Brain microvascular endothelial cell (primary cell): ENCODE results near the gene NR1D1.

Experiments used
- DNase-seq: peaks from one replicate; pipeline ENCODE4 v3.0.0-alpha.2; 2020
- H3K27ac ChIP-seq: fragments of 250-450 bp; sonication (Bioruptor Pico); 2 replicates; pipeline ENCODE4 v1.5.1; 2020; ENCODE audit warnings: mild to moderate bottlenecking, moderate library complexity
- H3K27me3 ChIP-seq: fragments of 250-450 bp; sonication (Bioruptor Pico); replicated peaks from 2 replicates; pipeline ENCODE4 v1.5.1; 2020; ENCODE audit warnings: mild to moderate bottlenecking
- H3K36me3 ChIP-seq: fragments of 250-450 bp; sonication (Bioruptor Pico); replicated peaks from 2 replicates; pipeline ENCODE4 v1.5.1; 2020; ENCODE audit warnings: mild to moderate bottlenecking
- H3K4me3 ChIP-seq: 2 replicates; pipeline ENCODE4 v1.5.1; 2011; ENCODE audit warnings: low read depth, mild to moderate bottlenecking, control low read depth, low read length, moderate library complexity
- CTCF ChIP-seq: IDR thresholded peaks from 2 replicates; pipeline ENCODE4 v1.5.1; 2011; ENCODE audit warnings: low read depth, mild to moderate bottlenecking, moderate library complexity, low read length, control low read depth, inconsistent platforms; ENCODE audit errors: missing control alignments
- in situ Hi-C: cut with HindIII; loops from 2 replicates; pipeline ENCODE4 v1.10.0; 2017; ENCODE audit warnings: low sequenced_read_pairs, low pct_ligation_motif_present

Gene NR1D1

DNA sequence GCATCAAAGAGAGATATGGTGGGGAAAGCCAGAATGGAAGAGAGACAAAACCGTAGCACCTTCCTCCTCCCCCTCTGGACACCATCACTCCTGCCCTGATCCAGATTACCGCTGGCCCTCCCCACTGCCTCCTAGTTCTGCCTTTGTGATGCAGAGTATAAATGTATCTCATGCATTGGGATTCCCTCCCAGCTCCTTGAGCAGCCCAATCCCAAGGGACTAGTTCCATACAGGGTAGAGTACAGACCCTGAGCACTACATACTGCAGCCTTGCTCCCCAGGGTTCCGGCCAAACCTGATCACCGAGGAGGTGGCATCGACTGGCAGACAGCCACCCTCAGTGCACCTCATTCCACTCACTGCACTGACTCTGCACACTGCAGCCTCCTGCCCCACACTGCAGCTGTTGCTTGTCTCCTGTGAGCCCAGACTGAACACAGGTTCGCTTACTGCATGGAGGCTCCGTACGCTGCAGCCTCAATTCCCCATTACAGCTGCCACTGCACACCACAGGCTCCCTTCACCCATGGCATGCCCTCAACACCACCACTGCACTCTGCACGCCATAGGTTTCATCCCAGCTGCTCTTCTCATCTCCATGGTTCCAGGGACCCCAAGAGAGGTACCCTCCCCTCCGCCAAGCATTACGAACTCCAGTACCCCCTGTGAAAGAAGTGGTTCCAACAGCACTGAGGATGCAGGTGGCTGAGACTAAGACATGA is 39.3 kb downstream of the NR1D1 start:
- H3K27ac ChIP-seq, result no peak overlapping the region
- in situ Hi-C loops, result no loop called here

DNA sequence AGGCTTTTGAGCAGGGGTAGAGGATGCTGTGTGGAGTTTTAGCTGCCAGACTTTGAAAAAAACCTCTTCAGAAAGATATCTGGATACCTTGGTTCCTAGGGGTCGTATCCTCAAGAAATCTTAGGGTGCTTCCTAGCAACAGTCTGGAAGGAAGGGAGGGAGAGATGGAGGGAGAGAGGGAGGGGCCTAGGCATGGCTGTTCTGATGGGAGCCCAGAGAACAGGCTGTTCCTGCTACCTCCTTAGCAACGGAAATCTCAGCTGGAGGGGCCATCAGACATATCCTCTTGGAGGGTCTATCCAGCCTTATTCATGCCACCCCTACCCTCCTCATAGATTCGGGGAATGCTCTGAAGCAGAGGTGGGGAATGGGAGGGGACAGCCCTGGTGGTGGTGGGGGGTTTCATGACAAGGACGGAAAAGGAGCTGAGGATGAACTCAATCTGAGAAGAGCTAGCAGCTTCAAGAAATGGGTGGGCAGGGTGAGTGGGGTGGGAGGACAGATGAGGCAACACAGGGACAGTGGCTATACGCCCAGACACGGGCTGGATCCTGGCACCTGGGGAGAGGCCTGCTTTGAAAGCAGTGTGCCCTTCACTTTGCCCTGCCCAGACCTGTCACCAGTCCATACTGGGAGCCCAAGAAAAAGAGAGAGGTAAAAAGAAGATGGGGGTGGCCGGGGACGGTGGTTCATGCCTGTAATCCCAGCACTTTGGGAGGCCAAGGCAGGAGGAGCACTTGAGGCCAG is 40.5 kb downstream of the NR1D1 start:
- Histone ChIP-seq H3K27ac (no peak overlapping the region), H3K4me3 (no peak overlapping the region), H3K27me3 (no peaks in the 10 kb centered on the region), H3K36me3 (no peaks in the 10 kb centered on the region)
- TF ChIP-seq CTCF, result no peak
- no peak for DNase-seq
- in situ Hi-C loops, result no loop called here

More for the DNA sequence above, 39.3 kb downstream of the NR1D1 start:
- no peak for DNase-seq
- H3K4me3 ChIP-seq, result no peak overlapping the region
- TF ChIP-seq CTCF, result no peak
- no peaks in the 10 kb centered on the region for H3K27me3 ChIP-seq
- H3K36me3 ChIP-seq, result no peaks in the 10 kb centered on the region

DNA sequence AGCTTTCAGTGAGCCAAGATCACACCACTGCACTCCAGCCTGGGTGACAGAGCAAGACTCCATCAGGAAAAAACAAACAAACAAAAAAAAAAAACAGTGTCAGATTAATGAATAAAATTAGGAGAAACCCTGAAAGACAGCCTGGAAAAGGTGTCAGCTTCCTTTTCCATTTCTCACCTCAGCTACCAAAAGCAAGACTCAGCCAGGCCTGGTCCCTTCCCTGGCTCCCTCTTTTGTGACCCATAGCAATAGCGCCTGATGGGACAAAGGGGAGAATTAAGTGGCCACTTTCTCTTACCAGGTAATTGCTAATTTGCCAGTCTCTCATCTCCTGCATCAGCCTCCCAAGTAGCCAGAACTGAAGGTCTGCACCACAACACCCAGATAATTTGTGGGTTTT is 41.5 kb downstream of the NR1D1 start:
- TF ChIP-seq CTCF, result no peak
- Histone ChIP-seq H3K36me3 (no peaks in the 10 kb centered on the region), H3K27me3 (no peaks in the 10 kb centered on the region), H3K27ac (no peak overlapping the region), H3K4me3 (no peak overlapping the region)
- in situ Hi-C loops, result no loop called here
- DNase-seq, result no peak

GRCh38 chr17:40058186-40058784 is 42.1 kb downstream of the NR1D1 start:
- no peak for DNase-seq
- in situ Hi-C loops, result no loop called here
- Histone ChIP-seq H3K27ac (no peak overlapping the region), H3K27me3 (no peaks in the 10 kb centered on the region), H3K36me3 (no peaks in the 10 kb centered on the region), H3K4me3 (no peak overlapping the region)
- TF ChIP-seq CTCF, result no peak

- in situ Hi-C loops, result no loop called here
- DNase-seq, result no peak
These were observed 43.9 kb downstream of the NR1D1 start for GRCh38 chr17:40056379-40057015.

More at GRCh38 chr17:40056379-40057015, 43.9 kb downstream of the NR1D1 start:
- Histone ChIP-seq H3K4me3 (no peak overlapping the region), H3K36me3 (peaks cover 11% of the 10 kb centered on the region), H3K27me3 (no peaks in the 10 kb centered on the region), H3K27ac (no peak overlapping the region)
- no peak for TF ChIP-seq CTCF
